MCF 10A (cell line): ENCODE data around the gene PSMB8. TPM values are rescaled to one million over a fixed set of nuclear protein-coding genes. Genes with fewer than 3 reads are reported as not detected.
"Not testable (repeated sequence)": the region's sequence is repeated elsewhere in the genome, so short reads cannot be mapped to it uniquely, and the experiment has no call there.

Experiments used
- BruUV-seq: library from RNA; stranded (reverse); fragments of 400-500 nt; replicated peaks from 2 replicates; lab custom pipeline; 2021; lab: Mats Ljungman, UMichigan
- CTCF ChIA-PET: fragments of 300-600 bp; sonication (Branson Sonifier 250); formaldehyde crosslinking; extraction: SDS; loops from one replicate; lab custom pipeline; 2021; ENCODE audit warnings: antibody characterized with exemption, inconsistent platforms; lab: Yijun Ruan, JAX
- POLR2A ChIA-PET: fragments of 300-600, 350-650 bp; sonication (Branson Sonifier 250); formaldehyde crosslinking; extraction: SDS; loops from one replicate; lab custom pipeline; 2020; ENCODE audit warnings: antibody characterized with exemption, inconsistent platforms; lab: Yijun Ruan, JAX
- DNase-seq: peaks from one replicate; pipeline ENCODE4 v3.0.0-alpha.2; 2018; ENCODE audit not compliant: unreplicated experiment
- H3K27ac Mint-ChIP-seq: one replicate; pipeline ENCODE4 v1.8.0; 2022; ENCODE audit warnings: mild to moderate bottlenecking, low read depth, mixed read lengths; ENCODE audit not compliant: unreplicated experiment
- H3K27me3 Mint-ChIP-seq: one replicate; pipeline ENCODE4 v1.8.0; 2022; ENCODE audit warnings: mixed read lengths; ENCODE audit not compliant: insufficient read depth, unreplicated experiment
- H3K36me3 Mint-ChIP-seq: one replicate; pipeline ENCODE4 v1.8.0; 2022; ENCODE audit warnings: mild to moderate bottlenecking, moderate library complexity, mixed read lengths; ENCODE audit not compliant: insufficient read depth, unreplicated experiment
- H3K4me1 Mint-ChIP-seq: one replicate; pipeline ENCODE4 v1.8.0; 2022; ENCODE audit warnings: mixed read lengths; ENCODE audit not compliant: insufficient read depth, unreplicated experiment
- H3K4me3 Mint-ChIP-seq: one replicate; pipeline ENCODE4 v1.8.0; 2022; ENCODE audit warnings: mild to moderate bottlenecking, moderate library complexity, mixed read lengths; ENCODE audit not compliant: unreplicated experiment
- H3K9me3 Mint-ChIP-seq: one replicate; pipeline ENCODE4 v1.8.0; 2022; ENCODE audit warnings: mixed read lengths; ENCODE audit not compliant: unreplicated experiment
- intact Hi-C: fragments of 100-400 bp; cut with micrococcal nuclease; formaldehyde crosslinking; loops from 2 replicates; pipeline ENCODE4 v1.14.1; 2022
- total RNA-seq: library from RNA; stranded (reverse); gene quantifications from 2 replicates; pipeline ENCODE4 v1.2.3, GENCODE V29; 2022
- TF ChIP-seq, protein P1 (sequence below): fragments of 200-600 bp; IDR thresholded peaks from one replicate; pipeline ENCODE4 v1.8.0; 2022; ENCODE audit warnings: antibody characterized with exemption, mild to moderate bottlenecking; ENCODE audit not compliant: unreplicated experiment

Gene PSMB8
- total RNA-seq, 1 experiment from 2014 or later: 34.1 TPM

DNA sequence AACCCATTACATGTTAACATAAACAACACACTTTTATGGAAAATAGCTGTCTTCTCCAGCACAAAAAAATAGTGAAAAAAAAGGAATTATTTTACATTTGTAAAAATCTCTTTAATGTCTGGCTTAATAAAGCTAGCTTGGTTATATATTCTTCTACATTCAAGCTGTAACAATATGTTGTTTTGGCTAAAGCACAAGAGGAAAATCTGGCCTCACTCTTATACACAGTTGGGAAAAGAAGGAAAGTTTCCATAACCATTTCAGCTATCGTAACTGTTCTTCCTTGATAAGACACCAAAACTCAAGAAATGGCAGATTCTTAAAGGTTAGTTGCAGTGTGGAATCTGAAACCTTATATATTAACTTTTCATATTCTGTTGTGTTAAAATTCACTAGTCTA is 34.7 kb downstream of the PSMB8 start:
- no peak overlapping the region for H3K27ac Mint-ChIP-seq
- H3K4me1 Mint-ChIP-seq: no peaks in the 10 kb centered on the region
- no peaks in the 10 kb centered on the region for H3K36me3 Mint-ChIP-seq
- TF ChIP-seq, protein P1, sequence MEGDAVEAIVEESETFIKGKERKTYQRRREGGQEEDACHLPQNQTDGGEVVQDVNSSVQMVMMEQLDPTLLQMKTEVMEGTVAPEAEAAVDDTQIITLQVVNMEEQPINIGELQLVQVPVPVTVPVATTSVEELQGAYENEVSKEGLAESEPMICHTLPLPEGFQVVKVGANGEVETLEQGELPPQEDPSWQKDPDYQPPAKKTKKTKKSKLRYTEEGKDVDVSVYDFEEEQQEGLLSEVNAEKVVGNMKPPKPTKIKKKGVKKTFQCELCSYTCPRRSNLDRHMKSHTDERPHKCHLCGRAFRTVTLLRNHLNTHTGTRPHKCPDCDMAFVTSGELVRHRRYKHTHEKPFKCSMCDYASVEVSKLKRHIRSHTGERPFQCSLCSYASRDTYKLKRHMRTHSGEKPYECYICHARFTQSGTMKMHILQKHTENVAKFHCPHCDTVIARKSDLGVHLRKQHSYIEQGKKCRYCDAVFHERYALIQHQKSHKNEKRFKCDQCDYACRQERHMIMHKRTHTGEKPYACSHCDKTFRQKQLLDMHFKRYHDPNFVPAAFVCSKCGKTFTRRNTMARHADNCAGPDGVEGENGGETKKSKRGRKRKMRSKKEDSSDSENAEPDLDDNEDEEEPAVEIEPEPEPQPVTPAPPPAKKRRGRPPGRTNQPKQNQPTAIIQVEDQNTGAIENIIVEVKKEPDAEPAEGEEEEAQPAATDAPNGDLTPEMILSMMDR: no peak
- CTCF ChIA-PET: interaction anchor here (0.7 kb wide), 3 partner anchors 24 to 279 kb away, joined by 3 read pairs; partner anchors contain the start of genes HLA-DRB5 and TAP2
- DNase-seq: no peak
- no peak overlapping the region for H3K4me3 Mint-ChIP-seq
- BruUV-seq: no TSS peak
- POLR2A ChIA-PET: interaction anchor here (0.9 kb wide), 1 partner anchor 11 kb away, joined by 4 read pairs; no protein-coding TSS in a partner anchor
- intact Hi-C loops: no loop called here
- peaks cover 28% of the 10 kb centered on the region for H3K27me3 Mint-ChIP-seq
- no peaks in the 10 kb centered on the region for H3K9me3 Mint-ChIP-seq

DNA sequence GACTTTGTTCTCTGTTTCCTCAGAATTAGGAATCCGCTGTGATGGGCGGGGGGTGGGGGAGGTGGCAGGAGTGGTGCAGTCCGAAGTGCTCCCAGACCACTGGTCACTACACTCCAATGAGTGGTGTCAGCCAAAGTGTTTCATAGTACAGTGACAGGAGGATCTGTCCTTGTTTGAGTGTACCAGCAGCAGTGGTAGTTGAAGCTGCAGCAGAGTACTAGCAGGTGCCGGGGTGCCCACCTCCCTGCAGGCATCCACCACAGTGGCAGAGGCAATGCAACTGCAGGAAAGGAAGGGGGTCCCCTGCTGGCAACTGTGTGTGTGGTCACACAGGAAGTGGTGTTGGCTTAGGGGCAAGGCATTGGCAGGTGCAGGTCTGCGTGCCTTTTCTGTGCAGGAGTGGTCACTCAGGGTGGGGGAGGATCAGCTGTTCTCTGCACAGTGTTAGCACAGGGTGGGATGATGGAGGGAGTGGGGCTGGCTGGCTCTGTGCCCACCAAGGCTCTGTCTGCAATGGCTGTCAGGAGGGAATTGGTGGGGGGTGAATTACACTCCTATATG is 36.7 kb downstream of the PSMB8 start:
- intact Hi-C loops: no loop called here
- Mint-ChIP-seq H3K27ac (no peak overlapping the region), H3K27me3 (peaks cover 48% of the 10 kb centered on the region), H3K36me3 (no peaks in the 10 kb centered on the region), H3K4me1 (no peaks in the 10 kb centered on the region), H3K9me3 (no peaks in the 10 kb centered on the region), H3K4me3 (no peak overlapping the region)
- ChIA-PET POLR2A (no interaction called here), CTCF (interaction anchor here (0.6 to 1.4 kb wide), 4 partner anchors 9 to 61 kb away, joined by 3 to 6 read pairs (median 4); partner anchors contain the start of gene TAP1)
- DNase-seq: no peak
- TF ChIP-seq, protein P1: no peak
- BruUV-seq: no TSS peak

DNA sequence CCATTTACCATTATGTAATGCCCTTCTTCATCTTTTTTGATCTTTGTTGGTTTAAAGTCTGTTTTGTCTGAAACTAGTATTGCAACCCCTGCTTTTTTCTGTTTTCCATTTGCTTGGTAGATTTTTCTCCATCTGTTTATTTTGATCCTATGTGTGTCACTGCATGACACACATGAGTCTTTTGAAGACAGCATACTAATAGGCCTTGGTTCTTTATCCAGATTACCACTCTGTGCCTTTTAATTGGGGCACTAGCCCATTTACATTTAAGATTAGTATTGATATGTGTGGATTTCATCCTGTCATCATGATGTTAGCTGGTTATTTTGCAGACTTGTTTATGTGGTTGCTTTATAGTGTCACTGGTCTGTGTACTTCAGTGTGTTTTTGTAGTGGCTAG is 38.4 kb downstream of the PSMB8 start:
- DNase-seq, H3K9me3 Mint-ChIP-seq, POLR2A ChIA-PET, H3K36me3 Mint-ChIP-seq, H3K27ac Mint-ChIP-seq, BruUV-seq, intact Hi-C loops, H3K4me1 Mint-ChIP-seq, H3K4me3 Mint-ChIP-seq: not testable (repeated sequence)
- CTCF ChIA-PET: interaction anchor here (0.7 to 1.4 kb wide), 2 partner anchors 63 to 376 kb away, joined by 3 to 6 read pairs; no protein-coding TSS in a partner anchor
- peaks cover 62% of the 10 kb centered on the region for H3K27me3 Mint-ChIP-seq

DNA sequence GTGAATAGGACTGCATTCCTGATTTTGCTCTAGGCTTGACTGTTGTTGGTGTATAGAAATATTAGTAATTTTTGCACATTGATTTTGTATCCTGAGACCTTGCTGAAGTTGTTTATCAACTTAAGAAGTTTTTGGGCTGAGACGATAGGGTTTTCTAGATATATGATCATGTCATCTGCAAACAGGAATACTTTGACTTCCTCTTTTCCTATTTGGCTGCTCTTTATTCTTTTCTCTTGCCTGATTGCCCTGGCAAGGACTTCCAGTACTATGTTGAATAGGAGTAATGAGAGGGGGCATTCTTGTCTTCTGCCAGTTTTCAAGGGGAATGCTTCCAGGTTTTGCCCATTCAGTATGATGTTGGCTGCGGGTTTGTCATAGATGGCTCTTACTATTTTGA is 40.4 kb downstream of the PSMB8 start:
- ChIA-PET CTCF (interaction anchor here (0.6 to 1.4 kb wide), 3 partner anchors 101 to 1226 kb away, joined by 3 to 6 read pairs (median 3); no protein-coding TSS in a partner anchor), POLR2A (no interaction called here)
- H3K27me3 Mint-ChIP-seq: peaks cover 75% of the 10 kb centered on the region
- DNase-seq: no peak
- H3K27ac Mint-ChIP-seq: no peak overlapping the region
- no peaks in the 10 kb centered on the region for H3K4me1 Mint-ChIP-seq
- intact Hi-C loops: no loop called here
- no peaks in the 10 kb centered on the region for H3K36me3 Mint-ChIP-seq
- no TSS peak for BruUV-seq
- H3K4me3 Mint-ChIP-seq: no peak overlapping the region
- peaks cover 8% of the 10 kb centered on the region for H3K9me3 Mint-ChIP-seq
- TF ChIP-seq, protein P1: no peak
